HL-60 (cell line): ENCODE data around the gene KCNJ9.

ENCODE experiments used
- DNase-seq, 2 experiments: peaks; one replicate each; pipeline ENCODE4 v3.0.0-alpha.2; 2010 to 2020; ENCODE audit warnings: low read depth in 1 of 2, low spot score in 1 of 2
- H3K27ac ChIP-seq: fragments of 250-450 bp; sonication (Bioruptor Pico); replicated peaks from 2 replicates; pipeline ENCODE4 v1.5.1; 2020; ENCODE audit warnings: mild to moderate bottlenecking, moderate library complexity
- H3K27me3 ChIP-seq: fragments of 250-450 bp; sonication (Bioruptor Pico); 2 replicates; pipeline ENCODE4 v1.5.1; 2021; ENCODE audit warnings: mild to moderate bottlenecking, moderate library complexity; ENCODE audit not compliant: insufficient read depth, poor library complexity, severe bottlenecking
- H3K4me3 ChIP-seq: replicated peaks from 2 replicates; pipeline ENCODE4 v1.5.1; 2011; ENCODE audit warnings: mild to moderate bottlenecking, control low read depth, low read length; ENCODE audit not compliant: insufficient read depth
- GABPA ChIP-seq: IDR thresholded peaks from 2 replicates; pipeline ENCODE4 v1.6.1; 2012; ENCODE audit warnings: low read depth
- POLR2AphosphoS5 ChIP-seq: IDR thresholded peaks from 2 replicates; pipeline ENCODE4 v1.6.1; 2012; ENCODE audit warnings: low read depth
- SPI1 ChIP-seq: IDR thresholded peaks from 2 replicates; pipeline ENCODE4 v1.6.1; 2012; ENCODE audit warnings: low read depth, mild to moderate bottlenecking, borderline replicate concordance
- TF ChIP-seq, protein P1 (sequence below): IDR thresholded peaks from one replicate; pipeline ENCODE4 v1.5.1; 2011; ENCODE audit warnings: low read length, control low read depth, inconsistent platforms; ENCODE audit not compliant: insufficient read depth
- TF ChIP-seq, protein P2 (sequence below): IDR thresholded peaks from 2 replicates; pipeline ENCODE4 v1.6.1; 2012; ENCODE audit warnings: low read depth; ENCODE audit not compliant: insufficient replicate concordance

Gene KCNJ9

DNA sequence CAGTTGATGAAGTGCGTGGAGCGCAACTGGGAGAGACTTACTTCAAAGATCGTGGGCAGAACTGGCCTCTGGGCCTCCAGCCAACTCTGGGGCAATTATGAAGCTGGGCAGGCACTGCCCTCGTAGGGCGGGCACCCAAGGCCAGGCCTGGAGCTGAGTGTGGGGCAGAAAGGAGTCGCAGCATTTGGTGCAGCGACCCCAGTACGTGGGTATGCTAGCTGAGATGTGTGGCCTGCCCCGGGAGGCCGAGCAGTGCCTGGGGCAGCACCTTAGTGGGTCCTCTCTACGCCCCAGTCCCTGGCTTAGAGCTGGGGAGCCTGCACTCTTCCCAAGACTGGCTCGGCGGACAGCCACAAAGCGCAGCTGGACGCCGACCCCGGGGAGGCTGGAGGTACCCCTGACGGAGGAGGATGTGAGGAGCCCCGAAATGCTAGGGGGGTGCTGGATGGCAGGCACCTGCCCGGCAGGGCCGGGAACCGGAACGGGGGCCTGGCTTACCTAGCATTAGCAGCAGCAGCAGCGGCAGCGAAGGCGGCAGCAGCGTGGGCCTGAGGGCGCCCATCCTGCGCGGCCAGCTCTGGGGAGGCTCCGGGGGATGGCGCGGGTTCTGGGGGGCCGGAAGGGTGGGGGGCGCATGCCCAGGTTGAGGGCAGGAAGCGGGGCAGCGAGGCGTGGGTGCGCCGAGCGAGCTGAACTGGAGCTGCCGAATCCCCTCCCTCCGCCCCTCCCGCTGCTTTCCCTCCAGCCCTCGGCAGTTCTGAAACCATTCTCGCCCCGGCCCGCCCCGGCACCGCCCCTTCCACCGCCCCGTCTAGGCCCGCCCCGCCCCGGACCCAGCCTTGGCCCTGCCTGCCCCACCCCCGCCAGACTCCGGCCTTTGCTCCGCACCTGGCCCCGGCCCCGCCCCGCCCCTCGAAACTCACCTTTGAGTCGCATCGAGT lies 16.8 kb downstream of the KCNJ9 start, which contains the start of gene IGSF8:
Gene IGSF8 (minus strand): TSS at position 709 of the 941 bp plus-strand sequence. CDS start 147 bp downstream, at position 562.
- H3K27ac ChIP-seq: peak within 1 kb of the TSS; percentile 44
- DNase-seq: peak; percentile 61 to 71
- no peaks in the 10 kb centered on the region for H3K27me3 ChIP-seq
- peak within 1 kb of the TSS; percentile 60 for H3K4me3 ChIP-seq
- no peak for TF ChIP-seq POLR2AphosphoS5
- no peak for TF ChIP-seq GABPA
- no peak for TF ChIP-seq SPI1
- TF ChIP-seq, protein P1, sequence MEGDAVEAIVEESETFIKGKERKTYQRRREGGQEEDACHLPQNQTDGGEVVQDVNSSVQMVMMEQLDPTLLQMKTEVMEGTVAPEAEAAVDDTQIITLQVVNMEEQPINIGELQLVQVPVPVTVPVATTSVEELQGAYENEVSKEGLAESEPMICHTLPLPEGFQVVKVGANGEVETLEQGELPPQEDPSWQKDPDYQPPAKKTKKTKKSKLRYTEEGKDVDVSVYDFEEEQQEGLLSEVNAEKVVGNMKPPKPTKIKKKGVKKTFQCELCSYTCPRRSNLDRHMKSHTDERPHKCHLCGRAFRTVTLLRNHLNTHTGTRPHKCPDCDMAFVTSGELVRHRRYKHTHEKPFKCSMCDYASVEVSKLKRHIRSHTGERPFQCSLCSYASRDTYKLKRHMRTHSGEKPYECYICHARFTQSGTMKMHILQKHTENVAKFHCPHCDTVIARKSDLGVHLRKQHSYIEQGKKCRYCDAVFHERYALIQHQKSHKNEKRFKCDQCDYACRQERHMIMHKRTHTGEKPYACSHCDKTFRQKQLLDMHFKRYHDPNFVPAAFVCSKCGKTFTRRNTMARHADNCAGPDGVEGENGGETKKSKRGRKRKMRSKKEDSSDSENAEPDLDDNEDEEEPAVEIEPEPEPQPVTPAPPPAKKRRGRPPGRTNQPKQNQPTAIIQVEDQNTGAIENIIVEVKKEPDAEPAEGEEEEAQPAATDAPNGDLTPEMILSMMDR: no peak
- TF ChIP-seq, protein P2, sequence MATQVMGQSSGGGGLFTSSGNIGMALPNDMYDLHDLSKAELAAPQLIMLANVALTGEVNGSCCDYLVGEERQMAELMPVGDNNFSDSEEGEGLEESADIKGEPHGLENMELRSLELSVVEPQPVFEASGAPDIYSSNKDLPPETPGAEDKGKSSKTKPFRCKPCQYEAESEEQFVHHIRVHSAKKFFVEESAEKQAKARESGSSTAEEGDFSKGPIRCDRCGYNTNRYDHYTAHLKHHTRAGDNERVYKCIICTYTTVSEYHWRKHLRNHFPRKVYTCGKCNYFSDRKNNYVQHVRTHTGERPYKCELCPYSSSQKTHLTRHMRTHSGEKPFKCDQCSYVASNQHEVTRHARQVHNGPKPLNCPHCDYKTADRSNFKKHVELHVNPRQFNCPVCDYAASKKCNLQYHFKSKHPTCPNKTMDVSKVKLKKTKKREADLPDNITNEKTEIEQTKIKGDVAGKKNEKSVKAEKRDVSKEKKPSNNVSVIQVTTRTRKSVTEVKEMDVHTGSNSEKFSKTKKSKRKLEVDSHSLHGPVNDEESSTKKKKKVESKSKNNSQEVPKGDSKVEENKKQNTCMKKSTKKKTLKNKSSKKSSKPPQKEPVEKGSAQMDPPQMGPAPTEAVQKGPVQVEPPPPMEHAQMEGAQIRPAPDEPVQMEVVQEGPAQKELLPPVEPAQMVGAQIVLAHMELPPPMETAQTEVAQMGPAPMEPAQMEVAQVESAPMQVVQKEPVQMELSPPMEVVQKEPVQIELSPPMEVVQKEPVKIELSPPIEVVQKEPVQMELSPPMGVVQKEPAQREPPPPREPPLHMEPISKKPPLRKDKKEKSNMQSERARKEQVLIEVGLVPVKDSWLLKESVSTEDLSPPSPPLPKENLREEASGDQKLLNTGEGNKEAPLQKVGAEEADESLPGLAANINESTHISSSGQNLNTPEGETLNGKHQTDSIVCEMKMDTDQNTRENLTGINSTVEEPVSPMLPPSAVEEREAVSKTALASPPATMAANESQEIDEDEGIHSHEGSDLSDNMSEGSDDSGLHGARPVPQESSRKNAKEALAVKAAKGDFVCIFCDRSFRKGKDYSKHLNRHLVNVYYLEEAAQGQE: no peak

DNA sequence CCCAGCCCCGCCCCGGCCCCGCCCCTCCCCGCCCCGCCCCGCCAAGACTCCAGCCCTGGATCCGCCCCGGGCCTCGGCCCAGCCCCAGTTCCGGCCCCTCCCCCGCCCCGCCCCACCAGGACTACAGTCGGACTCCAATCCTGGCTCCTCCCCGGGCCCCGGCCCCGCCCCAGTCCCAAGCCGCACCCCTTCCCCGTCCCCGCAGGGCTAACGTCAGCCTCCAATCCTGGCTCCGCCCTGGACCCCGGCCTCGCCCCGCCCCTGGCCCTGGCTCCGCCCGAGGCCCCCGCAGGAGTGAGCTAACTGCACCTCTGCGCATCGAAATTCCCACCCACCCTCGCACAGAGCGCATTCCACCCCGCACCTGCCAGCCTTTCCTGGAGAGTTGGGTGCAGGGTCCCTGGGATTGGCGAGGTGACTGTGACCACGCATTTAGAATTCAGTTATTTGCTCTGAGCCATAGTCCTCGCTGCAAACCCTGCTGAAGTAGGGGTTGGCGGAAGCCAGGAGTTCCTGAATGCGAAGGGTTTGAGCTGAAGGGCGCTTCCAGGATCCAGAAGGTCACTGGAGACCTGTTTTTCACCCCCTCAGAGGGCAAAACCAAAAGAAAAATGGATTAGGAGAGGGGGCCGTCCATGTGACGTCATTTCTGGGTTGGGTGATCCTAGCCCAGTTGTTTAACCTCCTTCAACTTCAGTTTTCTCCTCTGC lies 17.7 kb downstream of the KCNJ9 start:
- H3K27me3 ChIP-seq: no peaks in the 10 kb centered on the region
- TF ChIP-seq GABPA (no peak), SPI1 (no peak), POLR2AphosphoS5 (no peak)
- TF ChIP-seq, protein P2: no peak
- TF ChIP-seq, protein P1: no peak
- H3K27ac ChIP-seq: peak overlapping the region; percentile 44
- peak overlapping the region; percentile 60 for H3K4me3 ChIP-seq
- DNase-seq: peak; percentile 78 to 95

DNA sequence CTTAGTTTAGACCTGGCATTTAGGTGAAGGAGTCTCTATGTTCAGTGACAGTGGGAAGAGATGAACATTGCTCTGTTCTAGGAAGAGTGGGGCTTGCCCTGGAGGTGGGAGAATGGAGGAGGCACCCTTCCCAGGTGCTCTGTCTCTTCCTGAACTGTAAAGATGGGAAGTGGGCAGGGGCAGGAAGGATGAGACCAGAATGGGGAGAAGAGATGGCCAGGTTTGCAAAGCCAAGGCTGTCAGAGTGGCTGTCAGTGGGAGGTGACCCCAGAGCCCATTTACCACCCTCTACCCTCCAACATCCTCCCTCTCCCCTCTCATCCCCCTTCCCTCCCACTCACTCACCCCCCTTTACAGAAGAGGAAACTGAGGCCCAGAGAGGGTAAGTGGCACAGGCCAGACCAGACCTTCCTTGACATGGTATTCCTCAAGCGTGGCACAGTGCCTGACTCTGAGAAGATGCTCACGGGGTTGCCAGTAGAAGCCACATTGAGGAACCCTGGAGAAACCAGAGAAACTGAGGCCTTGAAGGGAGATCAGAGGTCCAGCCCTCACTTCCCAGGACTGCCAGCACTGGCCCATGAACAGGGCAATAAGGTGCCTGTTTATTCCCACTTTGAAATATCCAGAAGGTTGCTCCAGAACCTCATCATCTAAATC lies 18.5 kb downstream of the KCNJ9 start:
- TF ChIP-seq SPI1: no peak
- no peak for TF ChIP-seq GABPA
- no peak for TF ChIP-seq POLR2AphosphoS5
- TF ChIP-seq, protein P2: no peak
- H3K27me3 ChIP-seq: no peaks in the 10 kb centered on the region
- no peak overlapping the region for H3K27ac ChIP-seq
- H3K4me3 ChIP-seq: no peak overlapping the region
- no peak for DNase-seq
